PFSK-1 (cell line): ENCODE results near the gene TMEM44.

Experiments used
- SIN3A ChIP-seq: IDR thresholded peaks from 2 replicates; pipeline ENCODE4 v1.6.1; 2012; ENCODE audit warnings: mild to moderate bottlenecking, low read length, moderate library complexity, borderline replicate concordance; ENCODE audit not compliant: insufficient read depth
- TAF1 ChIP-seq: IDR thresholded peaks from 2 replicates; pipeline ENCODE4 v1.6.1; 2012; ENCODE audit warnings: low read length, control low read depth, borderline replicate concordance; ENCODE audit not compliant: insufficient read depth

GRCh38 chr3:194572143-194572789 lies 61.0 kb downstream of the TMEM44 start:
- TF ChIP-seq SIN3A (no peak), TAF1 (no peak)
